Gastroesophageal sphincter (tissue), 4 donors: Measurements from ENCODE around the gene DDIT3. TPM values are rescaled to one million over a fixed set of nuclear protein-coding genes. Genes with fewer than 3 reads are reported as not detected.
"Not testable (repeated sequence)": the region's sequence is repeated elsewhere in the genome, so short reads cannot be mapped to it uniquely, and the experiment has no call there.

Experiments
- ATAC-seq: fragments of 150-250 bp; one replicate; pipeline ENCODE4 v1.9.1; 2016; ENCODE audit warnings: mild to moderate bottlenecking, moderate library complexity
- H3K27ac ChIP-seq, 4 donors: fragments of 200-600 bp; sonication (generic) in 3 of 4; 1 replicate in 3 of 4; 2 replicates in 1 of 4; pipeline ENCODE4 v1.5.1; 2016 to 2019
- H3K27me3 ChIP-seq: fragments of 200-600 bp; sonication (generic); one replicate; pipeline ENCODE4 v1.5.1; 2019
- H3K36me3 ChIP-seq, 2 donors: fragments of 200-600 bp; sonication (generic); one replicate each; pipeline ENCODE4 v1.5.1; 2019; ENCODE audit warnings: control low read depth in 1 of 2
- H3K4me1 ChIP-seq, 3 donors: fragments of 200-600 bp; sonication (generic); 1 replicate in 2 of 3; 2 replicates in 1 of 3; pipeline ENCODE4 v1.5.1; 2016 to 2019; ENCODE audit warnings: control low read depth in 2 of 3
- H3K4me3 ChIP-seq, 2 donors: fragments of 200-600 bp; sonication (generic); one replicate each; pipeline ENCODE4 v1.5.1; 2019; ENCODE audit warnings: mild to moderate bottlenecking in 1 of 2, moderate library complexity in 1 of 2
- H3K9me3 ChIP-seq, 3 donors: fragments of 200-600 bp; sonication (generic); one replicate each; pipeline ENCODE4 v1.5.1; 2017 to 2019; ENCODE audit warnings: control low read depth in 2 of 3
- EP300 ChIP-seq: sonication (generic); formaldehyde crosslinking; IDR thresholded peaks from one replicate; pipeline ENCODE4 v1.6.1; 2017; ENCODE audit warnings: antibody characterized with exemption, mild to moderate bottlenecking
- POLR2A ChIP-seq, 2 donors: fragments of 450-650 bp; IDR thresholded peaks; one replicate each; pipeline ENCODE4 v1.6.1; 2017; ENCODE audit warnings: antibody characterized with exemption in 2 of 2, mild to moderate bottlenecking in 2 of 2, moderate library complexity in 1 of 2
- POLR2AphosphoS5 ChIP-seq: sonication (generic); formaldehyde crosslinking; IDR thresholded peaks from one replicate; pipeline ENCODE4 v1.6.1; 2017; ENCODE audit warnings: antibody characterized with exemption
- WGBS, 2 donors: methylation state at CpG; one replicate each; pipeline ENCODE4 v1.1.5; 2018; ENCODE audit warnings: low coverage in 1 of 2; 5-methylcytosine and 5-hydroxymethylcytosine counted together
- total RNA-seq, 4 donors: library from RNA; depleted of rRNA; stranded (reverse); fragments of >200 nt; gene quantifications; one replicate each; pipeline ENCODE4 v1.1.0, GENCODE V29; 2016
- TF ChIP-seq, protein P1 (sequence below), 4 experiments: fragments of 200-600 bp in 2 of 4; fragments of 450-650 bp in 2 of 4; sonication (generic) in 1 of 4; IDR thresholded peaks; one replicate each; pipeline ENCODE4 v1.5.1; 2017 to 2019; ENCODE audit warnings: antibody characterized with exemption in 4 of 4, mild to moderate bottlenecking in 2 of 4, moderate library complexity in 2 of 4

DDIT3 gene
- total RNA-seq, 4 donors from 2014 or later: 17.7 to 41.2 (median 36.5) TPM

DNA sequence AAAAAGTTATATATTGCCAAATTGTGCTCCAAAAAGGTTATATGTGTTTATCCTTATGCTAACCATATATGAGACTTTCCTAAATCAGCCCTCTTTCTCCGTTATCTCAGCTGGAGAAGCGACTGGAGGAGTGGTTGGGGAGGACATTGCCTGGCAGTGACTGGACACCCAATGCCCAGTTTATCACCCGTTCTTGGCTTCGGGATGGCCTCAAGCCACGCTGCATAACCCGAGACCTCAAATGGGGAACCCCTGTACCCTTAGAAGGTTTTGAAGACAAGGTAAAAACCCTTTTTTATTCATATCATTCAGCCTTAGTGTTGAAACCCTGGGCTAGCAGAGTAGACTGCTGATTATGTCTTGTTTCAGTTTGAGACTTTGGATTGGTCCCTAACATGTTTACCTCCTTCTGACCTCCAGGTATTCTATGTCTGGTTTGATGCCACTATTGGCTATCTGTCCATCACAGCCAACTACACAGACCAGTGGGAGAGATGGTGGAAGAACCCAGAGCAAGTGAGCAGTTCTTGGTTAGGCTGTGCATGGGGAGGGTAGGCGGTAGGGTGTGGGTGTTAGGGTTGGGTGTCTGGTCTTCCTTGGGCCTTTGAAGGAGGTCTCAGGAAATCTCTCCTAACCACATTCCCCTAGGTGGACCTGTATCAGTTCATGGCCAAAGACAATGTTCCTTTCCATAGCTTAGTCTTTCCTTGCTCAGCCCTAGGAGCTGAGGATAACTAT is 8.6 kb downstream of the DDIT3 start:
- Histone ChIP-seq H3K36me3 (peaks cover 7 to 89% of the 10 kb centered on the region in 2 donors), H3K9me3 (no peaks in the 10 kb centered on the region), H3K4me1 (peaks cover 0 to 10% (median 0%) of the 10 kb centered on the region in 3 donors), H3K27ac (peak overlapping the region in 1 of 4 donors; percentile 3), H3K4me3 (no peak overlapping the region), H3K27me3 (no peaks in the 10 kb centered on the region)
- WGBS, 2 donors: 87 to 96% methylated on average over 4 to 5 of the region's 7 CpGs
- ATAC-seq: no peak
- TF ChIP-seq, protein P1, sequence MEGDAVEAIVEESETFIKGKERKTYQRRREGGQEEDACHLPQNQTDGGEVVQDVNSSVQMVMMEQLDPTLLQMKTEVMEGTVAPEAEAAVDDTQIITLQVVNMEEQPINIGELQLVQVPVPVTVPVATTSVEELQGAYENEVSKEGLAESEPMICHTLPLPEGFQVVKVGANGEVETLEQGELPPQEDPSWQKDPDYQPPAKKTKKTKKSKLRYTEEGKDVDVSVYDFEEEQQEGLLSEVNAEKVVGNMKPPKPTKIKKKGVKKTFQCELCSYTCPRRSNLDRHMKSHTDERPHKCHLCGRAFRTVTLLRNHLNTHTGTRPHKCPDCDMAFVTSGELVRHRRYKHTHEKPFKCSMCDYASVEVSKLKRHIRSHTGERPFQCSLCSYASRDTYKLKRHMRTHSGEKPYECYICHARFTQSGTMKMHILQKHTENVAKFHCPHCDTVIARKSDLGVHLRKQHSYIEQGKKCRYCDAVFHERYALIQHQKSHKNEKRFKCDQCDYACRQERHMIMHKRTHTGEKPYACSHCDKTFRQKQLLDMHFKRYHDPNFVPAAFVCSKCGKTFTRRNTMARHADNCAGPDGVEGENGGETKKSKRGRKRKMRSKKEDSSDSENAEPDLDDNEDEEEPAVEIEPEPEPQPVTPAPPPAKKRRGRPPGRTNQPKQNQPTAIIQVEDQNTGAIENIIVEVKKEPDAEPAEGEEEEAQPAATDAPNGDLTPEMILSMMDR (IDR thresholded peaks at IDR 0.05): no peak
- no peak for TF ChIP-seq POLR2AphosphoS5
- TF ChIP-seq POLR2A (IDR thresholded peaks at IDR 0.05): no peak
- no peak for TF ChIP-seq EP300

DNA sequence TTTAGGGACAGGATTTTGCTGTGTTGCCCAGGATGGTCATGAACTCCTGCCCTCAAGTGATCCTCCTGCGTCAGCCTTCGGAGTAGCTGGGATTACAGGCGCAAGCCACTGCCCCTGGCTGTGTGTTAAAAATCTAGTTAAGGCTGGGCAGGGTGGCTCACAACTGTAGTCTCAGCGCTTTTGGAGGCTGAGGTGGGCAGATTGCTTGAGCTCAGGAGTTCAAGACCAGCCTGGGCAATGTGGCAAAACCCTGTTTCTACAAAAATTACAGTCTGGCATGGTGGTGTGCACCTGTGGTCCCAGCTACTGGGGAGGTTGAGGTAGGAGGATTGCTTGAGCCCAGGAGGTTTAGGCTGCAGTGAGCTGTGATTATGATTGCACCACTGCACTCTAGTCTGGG is 9.2 kb downstream of the DDIT3 start:
- Histone ChIP-seq H3K36me3 (peaks cover 7 to 88% of the 10 kb centered on the region in 2 donors), H3K4me1 (peaks cover 0 to 4% (median 0%) of the 10 kb centered on the region in 3 donors), H3K9me3 (no peaks in the 10 kb centered on the region), H3K4me3 (no peak overlapping the region), H3K27ac (no peak overlapping the region), H3K27me3 (no peaks in the 10 kb centered on the region)
- no peak for ATAC-seq
- TF ChIP-seq POLR2AphosphoS5 (no peak), EP300 (no peak)
- 75 to 95% methylated on average over 2 to 3 of the region's 4 CpGs for WGBS, 2 donors

DNA sequence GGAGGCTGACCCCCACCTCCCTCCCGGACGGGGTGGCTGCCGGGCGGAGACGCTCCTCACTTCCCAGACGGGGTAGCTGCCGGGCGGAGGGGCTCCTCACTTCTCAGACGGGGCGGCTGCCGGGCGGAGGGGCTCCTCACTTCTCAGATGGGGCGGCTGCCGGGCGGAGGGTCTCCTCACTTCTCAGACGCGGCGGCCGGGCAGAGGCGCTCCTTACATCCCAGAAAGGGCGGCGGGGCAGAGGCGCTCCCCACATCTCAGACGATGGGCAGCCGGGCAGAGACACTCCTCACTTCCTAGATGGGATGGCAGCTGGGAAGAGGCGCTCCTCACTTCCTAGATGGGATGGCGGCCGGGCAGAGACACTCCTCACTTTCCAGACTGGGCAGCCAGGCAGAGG is 12.5 kb downstream of the DDIT3 start:
- H3K27ac ChIP-seq, H3K27me3 ChIP-seq, H3K4me1 ChIP-seq, ATAC-seq, H3K4me3 ChIP-seq, H3K9me3 ChIP-seq: not testable (repeated sequence)
- peaks cover 0 to 89% of the 10 kb centered on the region in 2 donors for H3K36me3 ChIP-seq
- WGBS, 2 donors: no CpG with 5 or more reads among the region's 28 CpGs

DNA sequence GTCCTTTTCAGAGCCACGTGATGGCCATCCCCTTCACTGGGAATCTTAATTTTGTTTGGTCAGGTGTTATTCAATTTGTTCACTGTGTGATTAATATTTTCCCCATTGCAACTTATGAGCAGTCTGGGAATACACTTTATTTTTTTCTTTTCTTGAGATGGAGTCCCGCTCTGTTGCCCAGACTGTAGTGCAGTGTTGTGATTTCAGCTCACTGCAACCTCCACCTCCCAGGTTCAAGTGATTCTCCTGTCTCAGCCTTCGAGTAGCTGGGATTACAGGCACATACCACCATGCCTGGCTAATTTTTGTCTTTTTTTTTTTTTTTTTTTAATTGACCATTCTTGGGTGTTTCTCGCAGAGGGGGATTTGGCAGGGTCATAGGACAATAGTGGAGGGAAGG is 13.8 kb downstream of the DDIT3 start:
- not testable (repeated sequence) for H3K27ac ChIP-seq, H3K9me3 ChIP-seq, ATAC-seq, H3K27me3 ChIP-seq, H3K4me1 ChIP-seq, H3K4me3 ChIP-seq
- WGBS, 2 donors: 68 to 91% methylated on average over 1 to 3 of the region's 4 CpGs
- peaks cover 0 to 89% of the 10 kb centered on the region in 2 donors for H3K36me3 ChIP-seq

DNA sequence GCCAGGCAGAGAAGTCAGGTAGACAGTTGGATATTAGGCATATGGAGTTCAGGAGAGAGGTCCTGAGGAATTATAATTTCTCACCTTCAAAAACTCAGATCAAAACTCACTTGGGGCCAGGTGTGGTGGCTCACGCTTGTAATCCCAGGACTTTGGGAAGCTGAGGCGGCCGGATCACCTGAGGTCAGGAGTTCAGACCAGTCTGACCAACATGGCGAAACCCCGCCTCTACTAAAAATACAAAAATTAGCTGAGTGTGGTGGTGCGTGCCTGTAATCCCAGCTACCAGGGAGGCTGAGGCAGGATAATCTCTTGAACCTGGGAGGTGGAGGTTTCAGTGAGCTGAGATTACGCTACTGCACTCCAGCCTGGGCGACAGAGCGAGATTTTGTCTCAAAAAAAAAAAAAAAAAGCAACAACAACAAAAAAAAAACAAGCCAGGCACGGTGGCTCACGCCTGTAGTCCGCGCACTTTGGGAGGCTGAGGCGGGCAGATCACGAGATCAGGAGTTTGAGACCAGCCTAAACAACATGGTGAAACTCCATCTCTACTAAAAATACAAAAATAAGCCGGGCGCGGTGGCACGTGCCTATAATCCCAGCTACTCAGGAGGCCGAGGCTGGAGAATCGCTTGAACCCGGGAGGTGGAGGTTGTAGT is 17.9 kb downstream of the DDIT3 start:
- WGBS, 2 donors: 87 to 96% methylated on average over 6 to 13 of the region's 22 CpGs
- H3K36me3 ChIP-seq: peaks cover 0 to 94% of the 10 kb centered on the region in 2 donors

DNA sequence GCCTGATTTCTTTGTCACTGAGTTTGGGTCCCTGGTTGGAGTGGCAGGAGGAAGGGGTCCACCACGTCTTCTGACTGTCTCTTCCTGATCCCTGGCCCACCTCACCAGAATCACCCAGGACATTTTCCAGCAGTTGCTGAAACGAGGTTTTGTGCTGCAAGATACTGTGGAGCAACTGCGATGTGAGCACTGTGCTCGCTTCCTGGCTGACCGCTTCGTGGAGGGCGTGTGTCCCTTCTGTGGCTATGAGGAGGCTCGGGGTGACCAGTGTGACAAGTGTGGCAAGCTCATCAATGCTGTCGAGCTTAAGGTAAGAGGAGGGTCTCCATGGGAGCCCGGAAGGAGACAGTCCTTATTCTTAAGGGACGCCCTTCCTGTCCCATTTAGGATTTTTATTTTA is 20.1 kb downstream of the DDIT3 start:
- Histone ChIP-seq H3K4me1 (no peaks in the 10 kb centered on the region), H3K27ac (no peak overlapping the region), H3K9me3 (no peaks in the 10 kb centered on the region), H3K27me3 (no peaks in the 10 kb centered on the region), H3K4me3 (no peak overlapping the region), H3K36me3 (peaks cover 0 to 99% of the 10 kb centered on the region in 2 donors)
- no peak for ATAC-seq
- WGBS, 2 donors: 92 to 96% methylated on average over 5 of the region's 11 CpGs
- TF ChIP-seq POLR2AphosphoS5 (no peak), EP300 (no peak), POLR2A (IDR thresholded peaks at IDR 0.05) (no peak)
- TF ChIP-seq, protein P1 (IDR thresholded peaks at IDR 0.05): no peak

More for the DNA sequence above, 17.9 kb downstream of the DDIT3 start:
- H3K9me3 ChIP-seq, H3K27ac ChIP-seq, H3K27me3 ChIP-seq, H3K4me1 ChIP-seq, H3K4me3 ChIP-seq, ATAC-seq: not testable (repeated sequence)

DNA sequence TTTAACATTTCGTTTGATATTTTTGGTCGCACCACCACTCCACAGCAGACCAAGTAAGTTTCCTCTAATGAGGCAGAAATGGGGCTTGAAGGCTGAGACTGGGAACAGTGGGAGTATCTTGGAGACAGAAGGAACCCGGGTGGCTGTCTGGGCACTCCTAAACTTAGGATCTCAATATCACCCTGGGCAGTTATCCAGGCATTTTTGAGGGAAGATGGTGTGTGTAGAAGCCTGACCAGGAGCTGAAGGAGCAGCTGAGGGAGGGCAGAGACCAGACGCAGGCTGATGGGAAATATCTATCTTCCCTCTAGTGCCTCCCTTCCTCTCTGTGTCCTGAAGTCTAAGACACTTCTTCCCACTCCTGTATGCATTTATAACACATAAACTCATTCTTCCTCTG is 21.7 kb downstream of the DDIT3 start:
- TF ChIP-seq POLR2AphosphoS5 (no peak), POLR2A (IDR thresholded peaks at IDR 0.05) (no peak), EP300 (no peak)
- TF ChIP-seq, protein P1 (IDR thresholded peaks at IDR 0.05): no peak
- H3K36me3 ChIP-seq: peaks cover 0 to 92% of the 10 kb centered on the region in 2 donors

More for the DNA sequence above, 21.7 kb downstream of the DDIT3 start:
- ATAC-seq: no peak
- Histone ChIP-seq H3K4me3 (no peak overlapping the region), H3K4me1 (no peaks in the 10 kb centered on the region), H3K27me3 (no peaks in the 10 kb centered on the region), H3K27ac (no peak overlapping the region), H3K9me3 (no peaks in the 10 kb centered on the region)
- WGBS, 2 donors: 76% methylated on average over 3 of the region's 4 CpGs; no CpG with 5 or more reads in 1 of the 2 donors
